ENCODE measurements around the gene NAIF1. TPM values are rescaled to one million over a fixed set of nuclear protein-coding genes. Genes with fewer than 3 reads are reported as not detected.

Gene NAIF1
- total RNA-seq, 4 donors from 2014 or later = 3.6 to 7.4 (median 6.9) TPM

- H3K4me1 ChIP-seq = peaks cover 49 to 52% of the 10 kb centered on the region in 2 donors
- in situ Hi-C loops (cut with MboI; ENCODE audit: low sequenced_read_pairs in 4 of 4) = no loop called here
- intact Hi-C loops (cut with DNase I; ENCODE audit: low total_unique reads) = loop anchor here (10.0 kb wide), 1 partner anchor 288 kb away; the partner anchor contains the start of gene FPGS
Measured at GRCh38 chr9:128092199-128092977, 25.3 kb upstream of the NAIF1 start.

GRCh38 chr9:128091571-128091970, 24.5 kb upstream of the NAIF1 start:
- Histone ChIP-seq H3K9me3 (no peaks in the 10 kb centered on the region), H3K27me3 (no peaks in the 10 kb centered on the region), H3K27ac (peak overlapping the region; percentile 0 to 45 (median 17)), H3K4me3 (peak overlapping the region in 3 of 4 donors; percentile 2 to 14 (median 5)), H3K4me1 (peaks cover 49 to 50% of the 10 kb centered on the region in 2 donors), H3K36me3 (no peaks in the 10 kb centered on the region)
- intact Hi-C loops (cut with DNase I; ENCODE audit: low total_unique reads) = loop anchor here (10.0 kb wide), 1 partner anchor 287 kb away; the partner anchor contains the start of gene FPGS
- TF ChIP-seq CTCF (IDR thresholded peaks at IDR 0.05 in 4 of 5, conservative IDR thresholded peaks at IDR 0.05 in 1 of 5) = no peak
- TF ChIP-seq POLR2A (IDR thresholded peaks at IDR 0.05) = no peak
- in situ Hi-C loops (cut with MboI; ENCODE audit: low sequenced_read_pairs in 4 of 4) = no loop called here
- no peak for ATAC-seq
- DNase-seq = no peak

More at GRCh38 chr9:128092199-128092977, 25.3 kb upstream of the NAIF1 start:
- H3K4me3 ChIP-seq = no peak overlapping the region
- peak overlapping the region in 2 of 4 donors; percentile 80 to 82 for H3K27ac ChIP-seq
- H3K36me3 ChIP-seq = no peaks in the 10 kb centered on the region
- no peak for TF ChIP-seq POLR2A (IDR thresholded peaks at IDR 0.05)
- no peak for TF ChIP-seq CTCF (IDR thresholded peaks at IDR 0.05 in 4 of 5, conservative IDR thresholded peaks at IDR 0.05 in 1 of 5)
- ATAC-seq (no peak), DNase-seq (no peak)
- no peaks in the 10 kb centered on the region for H3K9me3 ChIP-seq
- no peaks in the 10 kb centered on the region for H3K27me3 ChIP-seq

GRCh38 chr9:128091144-128091543, 24.0 kb upstream of the NAIF1 start:
- peak overlapping the region in 3 of 4 donors; percentile 2 to 14 (median 5) for H3K4me3 ChIP-seq
- H3K27ac ChIP-seq = peak overlapping the region in 3 of 4 donors; percentile 6 to 45 (median 17)
- no peaks in the 10 kb centered on the region for H3K27me3 ChIP-seq
- DNase-seq (peak in 1 of 2 donors; percentile 76), ATAC-seq (peak in 1 of 2 donors; percentile 40)
- in situ Hi-C loops (cut with MboI; ENCODE audit: low sequenced_read_pairs in 4 of 4) = no loop called here
- H3K4me1 ChIP-seq = peaks cover 49 to 50% of the 10 kb centered on the region in 2 donors
- H3K36me3 ChIP-seq = no peaks in the 10 kb centered on the region
- TF ChIP-seq POLR2A (IDR thresholded peaks at IDR 0.05) (peak in 1 of 2 donors; percentile 11), CTCF (IDR thresholded peaks at IDR 0.05 in 4 of 5, conservative IDR thresholded peaks at IDR 0.05 in 1 of 5) (no peak)
- intact Hi-C loops (cut with DNase I; ENCODE audit: low total_unique reads) = loop anchor here (10.0 kb wide), 1 partner anchor 286 kb away; the partner anchor contains the start of gene FPGS
- no peaks in the 10 kb centered on the region for H3K9me3 ChIP-seq

GRCh38 chr9:128089299-128089698, 22.2 kb upstream of the NAIF1 start:
- Histone ChIP-seq H3K27me3 (no peaks in the 10 kb centered on the region), H3K9me3 (no peaks in the 10 kb centered on the region), H3K36me3 (no peaks in the 10 kb centered on the region), H3K27ac (no peak overlapping the region), H3K4me1 (peaks cover 34 to 38% of the 10 kb centered on the region in 2 donors), H3K4me3 (no peak overlapping the region)
- no peak for TF ChIP-seq POLR2A (IDR thresholded peaks at IDR 0.05)
- TF ChIP-seq CTCF (IDR thresholded peaks at IDR 0.05 in 4 of 5, conservative IDR thresholded peaks at IDR 0.05 in 1 of 5) = no peak
- ATAC-seq = no peak
- intact Hi-C loops (cut with DNase I; ENCODE audit: low total_unique reads) = no loop called here
- in situ Hi-C loops (cut with MboI; ENCODE audit: low sequenced_read_pairs in 4 of 4) = no loop called here
- DNase-seq = no peak
